Keratinocyte (primary cell): Measurements from ENCODE around the gene DIPK1B. TPM values are rescaled to one million over a fixed set of nuclear protein-coding genes. Genes with fewer than 3 reads are reported as not detected.

ENCODE experiments used
- DNase-seq: peaks from one replicate; pipeline ENCODE4 v3.0.0-alpha.2; 2011; ENCODE audit warnings: low read depth, missing footprints, low spot score
- FAIRE-seq: peaks from 2 replicates; lab custom pipeline; 2011; peaks lifted over from hg19 to GRCh38; lab: Jason Lieb, UNC
- H2AFZ ChIP-seq: 2 replicates; pipeline ENCODE4 v1.6.0; 2012; ENCODE audit warnings: low read length, control low read depth, inconsistent platforms; ENCODE audit not compliant: control insufficient read depth
- H3K27ac ChIP-seq: 2 replicates; pipeline ENCODE4 v1.5.1; 2011; ENCODE audit warnings: low read length; ENCODE audit not compliant: control insufficient read depth, insufficient read depth
- H3K27me3 ChIP-seq: 3 replicates; pipeline ENCODE4 v1.6.0; 2011; ENCODE audit warnings: low read length; ENCODE audit not compliant: control insufficient read depth, insufficient read depth; ENCODE audit errors: extremely low read depth
- H3K36me3 ChIP-seq, 2 experiments: 2 replicates in 1 of 2; 3 replicates in 1 of 2; pipeline ENCODE4 v1.5.1; 2011; ENCODE audit warnings: low read length in 2 of 2, mild to moderate bottlenecking in 1 of 2; ENCODE audit not compliant: control insufficient read depth in 2 of 2, insufficient read depth in 2 of 2; ENCODE audit errors: extremely low read depth in 1 of 2
- H3K4me1 ChIP-seq: 3 replicates; pipeline ENCODE4 v1.5.1; 2011; ENCODE audit warnings: low read length; ENCODE audit not compliant: control insufficient read depth, insufficient read depth; ENCODE audit errors: extremely low read depth
- H3K4me2 ChIP-seq: 3 replicates; pipeline ENCODE4 v1.6.0; 2011; ENCODE audit warnings: low read depth, low read length; ENCODE audit not compliant: control insufficient read depth, insufficient read depth; ENCODE audit errors: extremely low read depth
- H3K4me3 ChIP-seq, 3 experiments: fragments of 200-600 bp in 1 of 3; sonication (generic) in 1 of 3; 2 replicates in 2 of 3; 3 replicates in 1 of 3; pipeline ENCODE4 v1.5.1; 2011 to 2016; ENCODE audit warnings: low read length in 3 of 3, mild to moderate bottlenecking in 3 of 3, control low read depth in 2 of 3, inconsistent platforms in 1 of 3, low read depth in 1 of 3, mixed read lengths in 1 of 3, mixed run types in 1 of 3, moderate library complexity in 1 of 3; ENCODE audit not compliant: control insufficient read depth in 2 of 3, insufficient read depth in 2 of 3; ENCODE audit errors: extremely low read depth in 1 of 3
- H3K79me2 ChIP-seq: 2 replicates; pipeline ENCODE4 v1.6.0; 2012; ENCODE audit warnings: low read length; ENCODE audit not compliant: control insufficient read depth, insufficient read depth
- H3K9ac ChIP-seq: 3 replicates; pipeline ENCODE4 v1.6.0; 2011; ENCODE audit warnings: low read length; ENCODE audit not compliant: control insufficient read depth, insufficient read depth; ENCODE audit errors: extremely low read depth
- H3K9me1 ChIP-seq: 3 replicates; pipeline ENCODE4 v1.6.0; 2011; ENCODE audit warnings: low read length; ENCODE audit not compliant: control insufficient read depth, insufficient read depth; ENCODE audit errors: extremely low read depth
- H3K9me3 ChIP-seq: 2 replicates; pipeline ENCODE4 v1.5.1; 2012; ENCODE audit warnings: low read depth, low read length; ENCODE audit not compliant: control insufficient read depth
- H4K20me1 ChIP-seq: 3 replicates; pipeline ENCODE4 v1.6.0; 2011; ENCODE audit warnings: low read length; ENCODE audit not compliant: control insufficient read depth, insufficient read depth; ENCODE audit errors: extremely low read depth
- CTCF ChIP-seq, 3 experiments: IDR thresholded peaks in 1 of 3; conservative IDR thresholded peaks in 1 of 3; optimal IDR thresholded peaks in 1 of 3; 2 replicates in 2 of 3; 3 replicates in 1 of 3; pipeline versions ENCODE3 to v1.5.1; 2011; ENCODE audit warnings: low read length in 3 of 3, mild to moderate bottlenecking in 3 of 3, moderate library complexity in 2 of 3, control low read depth in 1 of 3, inconsistent platforms in 1 of 3; ENCODE audit not compliant: insufficient read depth in 2 of 3; ENCODE audit errors: extremely low read depth in 1 of 3
- EZH2 ChIP-seq: IDR thresholded peaks from one replicate; pipeline ENCODE4 v1.6.1; 2012; ENCODE audit warnings: inconsistent platforms, mild to moderate bottlenecking, low read length, moderate library complexity
- dilution Hi-C: fragments of 300-500 bp; cut with MboI; formaldehyde crosslinking; loops from one replicate; pipeline ENCODE4 v1.7.0; 2020; ENCODE audit warnings: low sequenced_read_pairs; ENCODE audit not compliant: extremely low pct_ligation_motif_present
- polyA plus RNA-seq, 5 experiments: library from polyadenylated mRNA; depleted of rRNA in 3 of 5; stranded (reverse) in 3 of 5; stranded (forward) in 1 of 5; unstranded in 1 of 5; fragments of >200 nt; gene quantifications; 1 replicate in 1 of 5; 2 replicates in 3 of 5; 3 replicates in 1 of 5; pipeline versions ENCODE4 v1.2.1 to v1.2.3, GENCODE V29; 2011 to 2012; ENCODE audit warnings: missing spikeins in 2 of 5, low read depth in 1 of 5, low replicate concordance in 1 of 5

The DIPK1B gene
- polyA plus RNA-seq, 1 donor (not counting 4 experiments of a cell fraction or from before 2014, with no cell fraction given): not detected

- Histone ChIP-seq H3K79me2 (peaks cover 11% of the 10 kb centered on the region), H3K4me2 (no peak overlapping the region), H3K27ac (no peak overlapping the region), H3K9ac (no peak overlapping the region), H2AFZ (no peak overlapping the region), H3K9me3 (no peaks in the 10 kb centered on the region), H3K4me1 (peaks cover 23% of the 10 kb centered on the region), H3K4me3 (no peak overlapping the region), H3K27me3 (no peaks in the 10 kb centered on the region), H4K20me1 (peaks cover 2% of the 10 kb centered on the region), H3K9me1 (no peaks in the 10 kb centered on the region), H3K36me3 (no peaks in the 10 kb centered on the region)
- DNase-seq (no peak), FAIRE-seq (no peak)
- dilution Hi-C loops: no loop called here
- no peak for TF ChIP-seq EZH2
- no peak for TF ChIP-seq CTCF (optimal IDR thresholded peaks at IDR 0.05 in 1 of 3, IDR thresholded peaks at IDR 0.05 in 1 of 3, conservative IDR thresholded peaks at IDR 0.05 in 1 of 3; ENCODE audit: extremely low read depth in 1 of 3, insufficient read depth in 2 of 3, low read length in 3 of 3)
These were observed 23.3 kb upstream of the DIPK1B start for GRCh38 chr9:136689108-136689460.

- dilution Hi-C loops: no loop called here
- Histone ChIP-seq H3K4me1 (peaks cover 27% of the 10 kb centered on the region), H3K9ac (no peak overlapping the region), H3K27me3 (peaks cover 7% of the 10 kb centered on the region), H2AFZ (no peak overlapping the region), H4K20me1 (peaks cover 2% of the 10 kb centered on the region), H3K9me1 (no peaks in the 10 kb centered on the region), H3K9me3 (no peaks in the 10 kb centered on the region), H3K4me2 (no peak overlapping the region), H3K79me2 (peaks cover 1% of the 10 kb centered on the region), H3K27ac (no peak overlapping the region), H3K4me3 (no peak overlapping the region), H3K36me3 (no peaks in the 10 kb centered on the region)
- TF ChIP-seq EZH2: no peak
- TF ChIP-seq CTCF (optimal IDR thresholded peaks at IDR 0.05 in 1 of 3, IDR thresholded peaks at IDR 0.05 in 1 of 3, conservative IDR thresholded peaks at IDR 0.05 in 1 of 3; ENCODE audit: extremely low read depth in 1 of 3, insufficient read depth in 2 of 3, low read length in 3 of 3): no peak
- FAIRE-seq (no peak), DNase-seq (no peak)
These were observed 22.1 kb upstream of the DIPK1B start for GRCh38 chr9:136690104-136690805.
